22Rv1 (cell line): ENCODE results near the gene RAB17.

Source experiments
- ZFX ChIP-seq: fragments of 450-650 bp; IDR thresholded peaks from 2 replicates; pipeline ENCODE4 v1.6.1; 2017; ENCODE audit warnings: antibody characterized with exemption, borderline replicate concordance
- TF ChIP-seq, protein P1 (sequence below): fragments of 450-650 bp; IDR thresholded peaks from 2 replicates; pipeline ENCODE4 v1.5.1; 2017; ENCODE audit warnings: mild to moderate bottlenecking

DNA sequence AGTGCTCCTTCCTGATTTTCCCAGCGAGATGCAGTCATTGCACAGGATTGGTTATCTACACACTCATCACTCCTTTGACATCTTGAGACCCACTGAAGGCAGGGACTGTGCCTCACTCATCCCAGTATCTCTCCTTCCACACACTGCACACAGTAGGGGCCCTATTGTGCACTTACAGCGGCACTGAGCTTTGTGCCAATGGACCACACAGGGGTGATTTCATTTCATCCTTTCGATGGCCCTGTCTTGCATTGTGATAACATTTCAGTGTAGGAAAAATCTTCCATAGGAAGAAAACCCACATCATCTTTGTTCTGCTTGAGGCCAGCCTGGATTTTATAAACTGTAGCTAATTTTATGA is 25.8 kb upstream of the RAB17 start:
- TF ChIP-seq, protein P1, sequence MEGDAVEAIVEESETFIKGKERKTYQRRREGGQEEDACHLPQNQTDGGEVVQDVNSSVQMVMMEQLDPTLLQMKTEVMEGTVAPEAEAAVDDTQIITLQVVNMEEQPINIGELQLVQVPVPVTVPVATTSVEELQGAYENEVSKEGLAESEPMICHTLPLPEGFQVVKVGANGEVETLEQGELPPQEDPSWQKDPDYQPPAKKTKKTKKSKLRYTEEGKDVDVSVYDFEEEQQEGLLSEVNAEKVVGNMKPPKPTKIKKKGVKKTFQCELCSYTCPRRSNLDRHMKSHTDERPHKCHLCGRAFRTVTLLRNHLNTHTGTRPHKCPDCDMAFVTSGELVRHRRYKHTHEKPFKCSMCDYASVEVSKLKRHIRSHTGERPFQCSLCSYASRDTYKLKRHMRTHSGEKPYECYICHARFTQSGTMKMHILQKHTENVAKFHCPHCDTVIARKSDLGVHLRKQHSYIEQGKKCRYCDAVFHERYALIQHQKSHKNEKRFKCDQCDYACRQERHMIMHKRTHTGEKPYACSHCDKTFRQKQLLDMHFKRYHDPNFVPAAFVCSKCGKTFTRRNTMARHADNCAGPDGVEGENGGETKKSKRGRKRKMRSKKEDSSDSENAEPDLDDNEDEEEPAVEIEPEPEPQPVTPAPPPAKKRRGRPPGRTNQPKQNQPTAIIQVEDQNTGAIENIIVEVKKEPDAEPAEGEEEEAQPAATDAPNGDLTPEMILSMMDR = no peak
- TF ChIP-seq ZFX = no peak
